NB4 (cell line): ENCODE measurements around the gene MTFP1.

Source experiments
- POLR2A ChIP-seq: IDR thresholded peaks from 2 replicates; pipeline ENCODE4 v1.6.1; 2011; ENCODE audit warnings: mild to moderate bottlenecking; ENCODE audit not compliant: insufficient read length; ENCODE audit errors: extremely low read depth
- TF ChIP-seq, protein P1 (sequence below): IDR thresholded peaks from one replicate; pipeline ENCODE4 v1.5.1; 2012; ENCODE audit warnings: low read depth, low read length
- TF ChIP-seq, protein P2 (sequence below): IDR thresholded peaks from 2 replicates; pipeline ENCODE4 v1.6.1; 2011; ENCODE audit warnings: low read depth, low read length

DNA sequence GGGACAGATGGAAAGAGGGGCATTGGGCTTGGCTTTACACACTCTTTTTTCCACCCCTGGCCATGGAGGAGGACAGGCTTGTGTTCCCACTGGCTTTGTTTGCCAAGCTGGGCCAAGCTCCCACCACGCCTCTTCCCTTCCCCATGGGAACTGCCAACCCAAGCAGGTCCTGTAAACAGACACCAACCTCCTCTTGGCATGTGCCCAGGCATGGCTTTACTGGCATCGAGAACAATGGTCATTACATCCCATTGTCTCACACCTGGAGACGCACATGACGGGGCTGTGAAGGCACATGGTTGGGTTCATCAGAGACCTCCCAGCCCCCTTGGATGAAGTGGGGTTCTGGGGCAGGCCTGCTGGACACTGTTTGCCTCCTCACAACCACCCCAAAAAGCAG is 34.6 kb downstream of the MTFP1 start:
- TF ChIP-seq, protein P1, sequence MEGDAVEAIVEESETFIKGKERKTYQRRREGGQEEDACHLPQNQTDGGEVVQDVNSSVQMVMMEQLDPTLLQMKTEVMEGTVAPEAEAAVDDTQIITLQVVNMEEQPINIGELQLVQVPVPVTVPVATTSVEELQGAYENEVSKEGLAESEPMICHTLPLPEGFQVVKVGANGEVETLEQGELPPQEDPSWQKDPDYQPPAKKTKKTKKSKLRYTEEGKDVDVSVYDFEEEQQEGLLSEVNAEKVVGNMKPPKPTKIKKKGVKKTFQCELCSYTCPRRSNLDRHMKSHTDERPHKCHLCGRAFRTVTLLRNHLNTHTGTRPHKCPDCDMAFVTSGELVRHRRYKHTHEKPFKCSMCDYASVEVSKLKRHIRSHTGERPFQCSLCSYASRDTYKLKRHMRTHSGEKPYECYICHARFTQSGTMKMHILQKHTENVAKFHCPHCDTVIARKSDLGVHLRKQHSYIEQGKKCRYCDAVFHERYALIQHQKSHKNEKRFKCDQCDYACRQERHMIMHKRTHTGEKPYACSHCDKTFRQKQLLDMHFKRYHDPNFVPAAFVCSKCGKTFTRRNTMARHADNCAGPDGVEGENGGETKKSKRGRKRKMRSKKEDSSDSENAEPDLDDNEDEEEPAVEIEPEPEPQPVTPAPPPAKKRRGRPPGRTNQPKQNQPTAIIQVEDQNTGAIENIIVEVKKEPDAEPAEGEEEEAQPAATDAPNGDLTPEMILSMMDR: no peak
- TF ChIP-seq POLR2A: no peak
- TF ChIP-seq, protein P2, sequence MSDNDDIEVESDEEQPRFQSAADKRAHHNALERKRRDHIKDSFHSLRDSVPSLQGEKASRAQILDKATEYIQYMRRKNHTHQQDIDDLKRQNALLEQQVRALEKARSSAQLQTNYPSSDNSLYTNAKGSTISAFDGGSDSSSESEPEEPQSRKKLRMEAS: no peak
